ENCODE results near the gene COG2. TPM values are rescaled to one million over a fixed set of nuclear protein-coding genes. Genes with fewer than 3 reads are reported as not detected.

Gene COG2
- polyA plus RNA-seq, 4 donors: 16.2 to 35.8 (median 17.2) TPM

- H3K4me1 ChIP-seq (ENCODE audit: control insufficient read depth in 3 of 3, insufficient read depth in 2 of 3, low read depth in 1 of 3, low read length in 2 of 3): no peaks in the 10 kb centered on the region
- no peaks in the 10 kb centered on the region for H3K9me3 ChIP-seq (ENCODE audit: control insufficient read depth in 2 of 2, insufficient read depth in 1 of 2, low read depth in 1 of 2, low read length in 1 of 2)
- WGBS, 3 donors: 65 to 77% (median 70%) methylated on average over 4 of the region's 4 CpGs
- no peak overlapping the region for H3K27ac ChIP-seq (ENCODE audit: low read depth in 1 of 3, low read length in 2 of 3)
- H3K4me3 ChIP-seq (ENCODE audit: low read depth in 1 of 3, low read length in 3 of 3): no peak overlapping the region
- no peaks in the 10 kb centered on the region for H3K36me3 ChIP-seq (ENCODE audit: control insufficient read depth in 3 of 3, insufficient read depth in 2 of 3, low read depth in 1 of 3, low read length in 3 of 3)
- no peaks in the 10 kb centered on the region for H3K27me3 ChIP-seq (ENCODE audit: control insufficient read depth in 3 of 3, insufficient read depth in 3 of 3, low read length in 3 of 3)
- FAIRE-seq (no peak), DNase-seq (peak; percentile 28 to 52)
Observed at GRCh38 chr1:230632273-230632873, 9.9 kb upstream of the COG2 start.

DNA sequence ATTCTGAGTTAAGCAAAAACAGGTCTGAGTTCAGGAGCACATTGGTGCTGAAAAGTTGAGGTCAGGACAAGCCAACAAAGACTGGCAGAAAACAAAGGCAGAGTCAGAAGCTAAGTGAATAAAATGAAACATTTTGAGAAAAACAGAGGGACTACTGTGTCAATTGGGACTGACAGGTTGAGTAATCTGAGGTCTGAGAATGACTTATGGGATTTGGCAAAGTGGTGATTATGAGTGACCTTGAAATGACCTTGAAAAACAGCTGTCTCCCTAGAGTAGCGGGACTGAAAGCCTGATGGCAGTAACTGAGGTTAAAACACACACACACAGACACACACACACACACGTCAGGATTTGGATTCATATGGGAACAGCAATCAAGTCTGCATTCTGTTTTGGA lies 8.8 kb upstream of the COG2 start:
- no peak for FAIRE-seq
- H3K9me3 ChIP-seq (ENCODE audit: control insufficient read depth in 2 of 2, insufficient read depth in 1 of 2, low read depth in 1 of 2, low read length in 1 of 2): no peaks in the 10 kb centered on the region
- H3K27me3 ChIP-seq (ENCODE audit: control insufficient read depth in 3 of 3, insufficient read depth in 3 of 3, low read length in 3 of 3): no peaks in the 10 kb centered on the region
- no peaks in the 10 kb centered on the region for H3K36me3 ChIP-seq (ENCODE audit: control insufficient read depth in 3 of 3, insufficient read depth in 2 of 3, low read depth in 1 of 3, low read length in 3 of 3)
- WGBS, 3 donors: 45 to 55% (median 53%) methylated on average over 2 of the region's 2 CpGs
- H3K4me3 ChIP-seq (ENCODE audit: low read depth in 1 of 3, low read length in 3 of 3): no peak overlapping the region
- H3K27ac ChIP-seq (ENCODE audit: low read depth in 1 of 3, low read length in 2 of 3): no peak overlapping the region
- DNase-seq: no peak
- no peaks in the 10 kb centered on the region for H3K4me1 ChIP-seq (ENCODE audit: control insufficient read depth in 3 of 3, insufficient read depth in 2 of 3, low read depth in 1 of 3, low read length in 2 of 3)

DNA sequence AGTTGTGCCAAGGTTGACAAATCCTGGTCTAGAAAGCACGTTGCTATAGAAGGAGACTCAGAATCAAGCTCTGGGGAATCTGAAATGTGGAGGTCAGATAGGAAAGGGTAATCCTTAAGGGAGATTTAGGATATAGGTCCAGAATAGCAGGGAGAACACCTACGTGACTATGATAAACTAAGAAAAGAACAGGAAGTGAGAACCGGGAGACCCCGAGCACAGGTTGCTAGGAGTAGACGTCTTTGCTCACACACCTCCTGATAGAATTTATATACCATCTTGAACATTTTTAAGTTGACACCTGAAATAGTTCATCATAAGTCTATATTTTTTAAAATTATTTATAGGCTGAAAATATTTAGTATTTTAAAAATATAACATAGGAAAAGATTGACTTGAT lies 7.9 kb upstream of the COG2 start:
- no peak for FAIRE-seq
- no peak overlapping the region for H3K4me3 ChIP-seq (ENCODE audit: low read depth in 1 of 3, low read length in 3 of 3)
- no peak overlapping the region for H3K27ac ChIP-seq (ENCODE audit: low read depth in 1 of 3, low read length in 2 of 3)

DNA sequence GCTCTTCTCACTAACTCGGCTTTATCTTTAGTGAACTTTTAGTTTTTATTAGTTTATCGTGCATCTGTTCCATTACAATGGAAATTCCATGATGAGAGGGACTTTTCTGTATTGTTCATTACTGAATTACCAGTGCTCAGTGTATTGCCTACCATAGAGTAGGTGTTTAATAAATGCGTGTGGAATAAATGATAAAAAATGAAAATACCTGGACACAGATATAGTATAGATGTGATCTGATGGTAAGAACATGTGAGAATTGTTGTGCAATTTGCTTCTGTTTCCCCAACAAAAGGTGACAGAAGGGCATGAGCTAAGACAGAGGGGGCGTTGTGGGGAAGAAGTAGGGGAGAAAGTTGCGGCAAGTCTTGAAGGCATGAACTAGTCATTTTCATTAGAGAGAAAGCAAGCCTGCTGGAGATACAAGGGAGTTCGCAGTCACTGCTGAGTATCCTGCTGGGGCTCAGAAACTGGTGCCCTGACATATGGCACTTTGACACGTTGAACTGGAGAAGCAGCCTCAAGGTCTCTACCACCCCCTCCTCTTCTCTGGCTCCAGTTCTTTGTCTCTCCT lies 5.6 kb upstream of the COG2 start:
- 74 to 83% (median 78%) methylated on average over 7 of the region's 7 CpGs for WGBS, 3 donors
- Histone ChIP-seq H3K27ac (ENCODE audit: low read depth in 1 of 3, low read length in 2 of 3) (no peak overlapping the region), H3K4me1 (ENCODE audit: control insufficient read depth in 3 of 3, insufficient read depth in 2 of 3, low read depth in 1 of 3, low read length in 2 of 3) (peaks cover 0 to 8% (median 0%) of the 10 kb centered on the region in 3 donors), H3K36me3 (ENCODE audit: control insufficient read depth in 3 of 3, insufficient read depth in 2 of 3, low read depth in 1 of 3, low read length in 3 of 3) (no peaks in the 10 kb centered on the region), H3K27me3 (ENCODE audit: control insufficient read depth in 3 of 3, insufficient read depth in 3 of 3, low read length in 3 of 3) (peaks cover 0 to 1% (median 0%) of the 10 kb centered on the region in 3 donors), H3K9me3 (ENCODE audit: control insufficient read depth in 2 of 2, insufficient read depth in 1 of 2, low read depth in 1 of 2, low read length in 1 of 2) (no peaks in the 10 kb centered on the region), H3K4me3 (ENCODE audit: low read depth in 1 of 3, low read length in 3 of 3) (no peak overlapping the region)
- no peak for FAIRE-seq
- no peak for DNase-seq

More for the DNA sequence above, 7.9 kb upstream of the COG2 start:
- Histone ChIP-seq H3K36me3 (ENCODE audit: control insufficient read depth in 3 of 3, insufficient read depth in 2 of 3, low read depth in 1 of 3, low read length in 3 of 3) (no peaks in the 10 kb centered on the region), H3K27me3 (ENCODE audit: control insufficient read depth in 3 of 3, insufficient read depth in 3 of 3, low read length in 3 of 3) (no peaks in the 10 kb centered on the region), H3K9me3 (ENCODE audit: control insufficient read depth in 2 of 2, insufficient read depth in 1 of 2, low read depth in 1 of 2, low read length in 1 of 2) (no peaks in the 10 kb centered on the region), H3K4me1 (ENCODE audit: control insufficient read depth in 3 of 3, insufficient read depth in 2 of 3, low read depth in 1 of 3, low read length in 2 of 3) (peaks cover 0 to 2% (median 0%) of the 10 kb centered on the region in 3 donors)
- DNase-seq: no peak
- WGBS, 3 donors: 68 to 90% (median 82%) methylated on average over 5 of the region's 5 CpGs

- 75 to 82% (median 76%) methylated on average over 5 of the region's 5 CpGs for WGBS, 3 donors
- no peak for FAIRE-seq
Observed at GRCh38 chr1:230639714-230640209, 2.5 kb upstream of the COG2 start.

DNA sequence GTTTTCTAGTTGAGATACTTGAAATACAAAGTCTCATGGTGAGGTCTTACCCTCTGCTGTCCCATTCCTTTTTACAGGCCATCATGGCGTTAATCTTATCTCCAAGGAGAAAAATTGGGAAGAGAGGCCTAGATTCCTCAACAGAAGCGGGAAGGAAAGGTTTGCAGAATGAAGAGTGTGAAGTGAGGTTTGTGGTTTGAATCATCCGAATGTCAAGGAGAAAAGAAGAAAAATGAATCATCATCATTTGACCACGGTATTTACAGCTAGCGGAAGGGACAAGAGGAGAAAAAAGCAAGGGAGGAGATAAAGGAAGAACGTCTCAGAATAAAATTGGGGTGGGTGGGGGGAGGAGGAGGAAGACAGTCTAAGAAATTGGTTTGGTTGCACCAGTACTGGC lies 935 bp upstream of the COG2 start:
- Histone ChIP-seq H3K4me3 (ENCODE audit: low read depth in 1 of 3, low read length in 3 of 3) (no peak overlapping the region), H3K9me3 (ENCODE audit: control insufficient read depth in 2 of 2, insufficient read depth in 1 of 2, low read depth in 1 of 2, low read length in 1 of 2) (no peaks in the 10 kb centered on the region), H3K27me3 (ENCODE audit: control insufficient read depth in 3 of 3, insufficient read depth in 3 of 3, low read length in 3 of 3) (peaks cover 0 to 4% (median 0%) of the 10 kb centered on the region in 3 donors), H3K4me1 (ENCODE audit: control insufficient read depth in 3 of 3, insufficient read depth in 2 of 3, low read depth in 1 of 3, low read length in 2 of 3) (peaks cover 0 to 16% (median 0%) of the 10 kb centered on the region in 3 donors), H3K36me3 (ENCODE audit: control insufficient read depth in 3 of 3, insufficient read depth in 2 of 3, low read depth in 1 of 3, low read length in 3 of 3) (peaks cover 0 to 3% (median 0%) of the 10 kb centered on the region in 3 donors), H3K27ac (ENCODE audit: low read depth in 1 of 3, low read length in 2 of 3) (no peak overlapping the region)
- DNase-seq (no peak), FAIRE-seq (no peak)
- 67 to 81% (median 67%) methylated on average over 6 of the region's 6 CpGs for WGBS, 3 donors

More at GRCh38 chr1:230639714-230640209, 2.5 kb upstream of the COG2 start:
- Histone ChIP-seq H3K4me3 (ENCODE audit: low read depth in 1 of 3, low read length in 3 of 3) (no peak overlapping the region), H3K27me3 (ENCODE audit: control insufficient read depth in 3 of 3, insufficient read depth in 3 of 3, low read length in 3 of 3) (peaks cover 0 to 4% (median 0%) of the 10 kb centered on the region in 3 donors), H3K9me3 (ENCODE audit: control insufficient read depth in 2 of 2, insufficient read depth in 1 of 2, low read depth in 1 of 2, low read length in 1 of 2) (no peaks in the 10 kb centered on the region), H3K27ac (ENCODE audit: low read depth in 1 of 3, low read length in 2 of 3) (no peak overlapping the region), H3K36me3 (ENCODE audit: control insufficient read depth in 3 of 3, insufficient read depth in 2 of 3, low read depth in 1 of 3, low read length in 3 of 3) (no peaks in the 10 kb centered on the region), H3K4me1 (ENCODE audit: control insufficient read depth in 3 of 3, insufficient read depth in 2 of 3, low read depth in 1 of 3, low read length in 2 of 3) (peaks cover 0 to 16% (median 0%) of the 10 kb centered on the region in 3 donors)
- peak in 1 of 2 donors; percentile 21 for DNase-seq

DNA sequence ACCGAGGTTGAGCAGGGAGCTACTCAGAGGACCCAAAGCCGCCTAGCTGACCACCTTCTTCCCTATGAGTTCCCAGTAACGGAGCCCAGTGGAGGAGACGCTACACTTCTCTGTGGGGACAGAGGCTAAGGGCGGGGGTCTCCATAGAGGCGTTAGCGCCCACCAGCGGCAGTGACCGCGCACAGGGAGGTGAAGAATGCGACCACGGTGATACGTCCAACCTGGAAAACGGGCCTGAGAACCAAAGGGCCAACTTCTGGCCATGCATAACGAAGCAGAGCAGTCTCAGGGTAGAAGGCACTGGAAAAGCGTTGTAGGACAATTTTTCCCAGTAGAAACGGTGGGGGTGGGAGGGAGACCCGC lies 400 bp upstream of the COG2 start:
- no peak for DNase-seq
- 13 to 32% (median 30%) methylated on average over 18 of the region's 18 CpGs for WGBS, 3 donors
- Histone ChIP-seq H3K27me3 (ENCODE audit: control insufficient read depth in 3 of 3, insufficient read depth in 3 of 3, low read length in 3 of 3) (peaks cover 0 to 4% (median 0%) of the 10 kb centered on the region in 3 donors), H3K9me3 (ENCODE audit: control insufficient read depth in 2 of 2, insufficient read depth in 1 of 2, low read depth in 1 of 2, low read length in 1 of 2) (no peaks in the 10 kb centered on the region), H3K27ac (ENCODE audit: low read depth in 1 of 3, low read length in 2 of 3) (no peak overlapping the region), H3K4me3 (ENCODE audit: low read depth in 1 of 3, low read length in 3 of 3) (peak overlapping the region in 2 of 3 donors; percentile 81 to 82), H3K36me3 (ENCODE audit: control insufficient read depth in 3 of 3, insufficient read depth in 2 of 3, low read depth in 1 of 3, low read length in 3 of 3) (peaks cover 0 to 3% (median 0%) of the 10 kb centered on the region in 3 donors), H3K4me1 (ENCODE audit: control insufficient read depth in 3 of 3, insufficient read depth in 2 of 3, low read depth in 1 of 3, low read length in 2 of 3) (peaks cover 0 to 16% (median 0%) of the 10 kb centered on the region in 3 donors)
- FAIRE-seq: no peak

DNA sequence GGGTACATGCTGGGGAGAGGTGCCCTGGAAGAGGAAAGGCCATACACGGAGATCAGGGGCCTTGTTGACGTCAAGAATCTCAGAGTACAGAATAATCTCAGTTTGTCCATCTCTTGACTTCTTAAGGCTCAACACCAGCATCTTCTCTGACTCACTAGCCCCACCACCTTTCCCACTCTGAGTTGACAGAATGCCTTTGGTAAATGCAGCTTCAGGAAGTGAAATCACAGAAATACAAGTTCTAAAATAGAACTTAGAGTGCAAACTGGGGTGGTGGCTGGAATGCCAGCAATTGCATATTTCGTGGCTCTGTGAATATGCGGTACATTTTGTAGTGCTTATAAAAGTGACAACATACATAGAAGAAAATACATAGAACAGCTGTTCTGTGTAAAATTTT lies 1.6 kb downstream of the COG2 start:
- Histone ChIP-seq H3K4me3 (ENCODE audit: low read depth in 1 of 3, low read length in 3 of 3) (no peak overlapping the region), H3K27ac (ENCODE audit: low read depth in 1 of 3, low read length in 2 of 3) (no peak overlapping the region), H3K4me1 (ENCODE audit: control insufficient read depth in 3 of 3, insufficient read depth in 2 of 3, low read depth in 1 of 3, low read length in 2 of 3) (peaks cover 0 to 16% (median 0%) of the 10 kb centered on the region in 3 donors), H3K9me3 (ENCODE audit: control insufficient read depth in 2 of 2, insufficient read depth in 1 of 2, low read depth in 1 of 2, low read length in 1 of 2) (no peaks in the 10 kb centered on the region), H3K27me3 (ENCODE audit: control insufficient read depth in 3 of 3, insufficient read depth in 3 of 3, low read length in 3 of 3) (peaks cover 0 to 4% (median 0%) of the 10 kb centered on the region in 3 donors), H3K36me3 (ENCODE audit: control insufficient read depth in 3 of 3, insufficient read depth in 2 of 3, low read depth in 1 of 3, low read length in 3 of 3) (peaks cover 0 to 3% (median 0%) of the 10 kb centered on the region in 3 donors)
- 38 to 55% (median 40%) methylated on average over 4 of the region's 4 CpGs for WGBS, 3 donors
- peak; percentile 11 to 20 for DNase-seq
- no peak for FAIRE-seq
